GM23338 (cell line): ENCODE results near the gene INPP5A. TPM values are rescaled to one million over a fixed set of nuclear protein-coding genes. Genes with fewer than 3 reads are reported as not detected.

Experiments used
- ATAC-seq: fragments of 200-7000 bp; cut with Tn5 transposase; 3 replicates; pipeline ENCODE4 v1.9.1; 2020
- DNase-seq: peaks from one replicate; pipeline ENCODE4 v3.0.0-alpha.2; 2015; ENCODE audit warnings: low spot score
- H2AFZ ChIP-seq: fragments of 200-600 bp; sonication (generic); 2 replicates; pipeline ENCODE4 v1.8.0; 2016; ENCODE audit warnings: antibody characterized with exemption, mild to moderate bottlenecking, moderate library complexity
- H3F3A ChIP-seq: fragments of 200-600 bp; sonication (generic); replicated peaks from 2 replicates; pipeline ENCODE4 v1.8.0; 2017; ENCODE audit warnings: antibody characterized with exemption, mixed run types, low read depth
- H3K27ac ChIP-seq: fragments of 200-600 bp; sonication (generic); 2 replicates; pipeline ENCODE4 v1.6.1; 2016; ENCODE audit warnings: low read depth
- H3K27me3 ChIP-seq: fragments of 200-600 bp; sonication (generic); 2 replicates; pipeline ENCODE4 v1.8.0; 2016; ENCODE audit warnings: mild to moderate bottlenecking, mixed run types, moderate library complexity; ENCODE audit not compliant: insufficient read depth
- H3K36me3 ChIP-seq: fragments of 200-600 bp; sonication (generic); 2 replicates; pipeline ENCODE4 v1.8.0; 2016; ENCODE audit warnings: mild to moderate bottlenecking; ENCODE audit not compliant: insufficient read depth
- H3K4me1 ChIP-seq: fragments of 200-600 bp; sonication (generic); 2 replicates; pipeline ENCODE4 v1.8.0; 2016; ENCODE audit warnings: mild to moderate bottlenecking, moderate library complexity; ENCODE audit not compliant: insufficient read depth
- H3K4me2 ChIP-seq: fragments of 200-600 bp; sonication (generic); 2 replicates; pipeline ENCODE4 v1.7.1; 2017; ENCODE audit warnings: mixed run types
- H3K4me3 ChIP-seq: fragments of 200-600 bp; sonication (generic); 2 replicates; pipeline ENCODE4 v1.6.1; 2016; ENCODE audit warnings: mixed run types
- H3K79me2 ChIP-seq: fragments of 200-600 bp; sonication (generic); replicated peaks from 2 replicates; pipeline ENCODE4 v1.8.0; 2017; ENCODE audit warnings: mild to moderate bottlenecking; ENCODE audit not compliant: insufficient read depth
- H3K9me2 ChIP-seq: fragments of 200-600 bp; sonication (generic); 2 replicates; pipeline ENCODE4 v1.8.0; 2017; ENCODE audit not compliant: insufficient read depth
- H4K20me1 ChIP-seq: fragments of 200-600 bp; sonication (generic); replicated peaks from 2 replicates; pipeline ENCODE4 v1.8.0; 2017; ENCODE audit warnings: mild to moderate bottlenecking; ENCODE audit not compliant: insufficient read depth
- H3K27ac Mint-ChIP-seq: 2 replicates; pipeline ENCODE4 v1.8.0; 2020; ENCODE audit warnings: inconsistent platforms, mild to moderate bottlenecking, moderate library complexity, mixed read lengths
- H3K27me3 Mint-ChIP-seq: 3 replicates; pipeline ENCODE4 v1.8.0; 2022; ENCODE audit warnings: low read depth, mild to moderate bottlenecking, moderate library complexity, mixed read lengths, inconsistent platforms; ENCODE audit not compliant: insufficient read depth, poor library complexity
- H3K36me3 Mint-ChIP-seq: 3 replicates; pipeline ENCODE4 v1.8.0; 2021; ENCODE audit warnings: low read depth, mild to moderate bottlenecking, inconsistent platforms, moderate library complexity, mixed read lengths
- H3K4me1 Mint-ChIP-seq: 3 replicates; pipeline ENCODE4 v1.8.0; 2020; ENCODE audit warnings: mild to moderate bottlenecking, inconsistent platforms, mixed read lengths
- H3K4me3 Mint-ChIP-seq: 3 replicates; pipeline ENCODE4 v1.8.0; 2021; ENCODE audit warnings: moderate library complexity, mild to moderate bottlenecking, inconsistent platforms, mixed read lengths
- H3K9me3 Mint-ChIP-seq: 3 replicates; pipeline ENCODE4 v1.8.0; 2020; ENCODE audit warnings: moderate library complexity, mild to moderate bottlenecking, inconsistent platforms, mixed read lengths
- ETS1 ChIP-seq: IDR thresholded peaks from 2 replicates; pipeline ENCODE4 v1.6.1; 2016; ENCODE audit warnings: antibody characterized with exemption
- EZH2 ChIP-seq: fragments of 200-600 bp; sonication (generic); IDR thresholded peaks from one replicate; pipeline ENCODE4 v1.8.0; 2017; ENCODE audit warnings: antibody characterized with exemption, mild to moderate bottlenecking, low read depth; ENCODE audit not compliant: unreplicated experiment
- JUNB ChIP-seq: IDR thresholded peaks from one replicate; pipeline ENCODE4 v1.6.1; 2016; ENCODE audit warnings: antibody characterized with exemption; ENCODE audit not compliant: unreplicated experiment
- NANOG ChIP-seq: IDR thresholded peaks from 2 replicates; pipeline ENCODE4 v1.6.1; 2016; ENCODE audit warnings: antibody characterized with exemption, borderline replicate concordance
- STAT1 ChIP-seq: IDR thresholded peaks from one replicate; pipeline ENCODE4 v1.6.1; 2016; ENCODE audit warnings: antibody characterized with exemption; ENCODE audit not compliant: unreplicated experiment
- ZNF114 ChIP-seq: fragments of 250-450 bp; sonication (Bioruptor Pico); IDR thresholded peaks from 2 replicates; pipeline ENCODE4 v1.5.0; 2020; ENCODE audit warnings: mild to moderate bottlenecking, moderate library complexity
- ZNF462 ChIP-seq: fragments of 250-450 bp; sonication (Bioruptor Pico); IDR thresholded peaks from 2 replicates; pipeline ENCODE4 v1.5.0; 2020; ENCODE audit warnings: mild to moderate bottlenecking, moderate library complexity
- polyA plus RNA-seq: library from polyadenylated mRNA; unstranded; fragments of >200 nt; fragmentation: Nextera tagmentation; extraction: Ambion mirVana; gene quantifications from 2 replicates; pipeline ENCODE4 v1.2.1, GENCODE V29; 2016
- total RNA-seq: library from RNA; depleted of rRNA; stranded (reverse); fragments of >200 nt; shearing (Covaris generic); gene quantifications from 2 replicates; pipeline ENCODE4 v1.2.3, GENCODE V29; 2014

Gene INPP5A
- total and polyA plus RNA-seq, 2 experiments from 2014 or later, result 5.9 to 40.6 TPM

- no peak for TF ChIP-seq ZNF462 (CRISPR knock-in tag)
These were observed 42.6 kb downstream of the INPP5A start (continued) for GRCh38 chr10:132580143-132580542.

GRCh38 chr10:132580617-132581016 lies 43.0 kb downstream of the INPP5A start:
- Histone ChIP-seq H3F3A (no peaks in the 10 kb centered on the region), H3K36me3 (no peaks in the 10 kb centered on the region), H4K20me1 (peaks cover 15% of the 10 kb centered on the region), H3K4me2 (no peak overlapping the region), H3K9me2 (no peaks in the 10 kb centered on the region), H2AFZ (no peak overlapping the region), H3K27ac (no peak overlapping the region), H3K4me1 (no peaks in the 10 kb centered on the region), H3K79me2 (peaks cover 27% of the 10 kb centered on the region), H3K4me3 (no peak overlapping the region), H3K27me3 (no peaks in the 10 kb centered on the region)
- Mint-ChIP-seq H3K27me3 (peaks cover 9% of the 10 kb centered on the region), H3K27ac (no peak overlapping the region), H3K9me3 (no peaks in the 10 kb centered on the region), H3K4me1 (peaks cover 20% of the 10 kb centered on the region), H3K4me3 (no peak overlapping the region), H3K36me3 (no peaks in the 10 kb centered on the region; the same call in 2 of the 3 replicates)
- no peak for TF ChIP-seq NANOG
- no peak for TF ChIP-seq JUNB
- TF ChIP-seq ETS1, result no peak
- TF ChIP-seq EZH2, result no peak
- TF ChIP-seq STAT1, result no peak
- TF ChIP-seq ZNF114, result no peak
- TF ChIP-seq ZNF462 (CRISPR knock-in tag), result no peak
- ATAC-seq, result no peak
- DNase-seq, result no peak
